HG02571 (cell line): ENCODE data around the gene PLA2G2C.
"Not testable (repeated sequence)": the region's sequence is repeated elsewhere in the genome, so short reads cannot be mapped to it uniquely, and the experiment has no call there.

Experiments
- ATAC-seq: cut with Tn5 transposase; IDR thresholded peaks from one replicate; pipeline ENCODE4 v1.9.1; 2021; ENCODE audit warnings: mild to moderate bottlenecking, moderate library complexity; ENCODE audit not compliant: unreplicated experiment

PLA2G2C gene

GRCh38 chr1:20185834-20186782, at the start of gene PLA2G2C, which contains the start of gene UBXN10:
PLA2G2C (minus strand) TSS chr1:20186518; CDS start chr1:20177363, 9,155 bp downstream.
UBXN10 (plus strand) TSS chr1:20186096; CDS start chr1:20190562, 4,466 bp downstream.
- ATAC-seq: no peak

GRCh38 chr1:20234788-20235535, 48.6 kb upstream of the PLA2G2C start:
- no peak for ATAC-seq

- no peak for ATAC-seq
These were observed 47.5 kb upstream of the PLA2G2C start for GRCh38 chr1:20233866-20234265.

- ATAC-seq: no peak
These were observed 47.1 kb upstream of the PLA2G2C start for GRCh38 chr1:20233394-20233793.

- ATAC-seq: not testable (repeated sequence)
These were observed 46.2 kb upstream of the PLA2G2C start for GRCh38 chr1:20232564-20232963.

- no peak for ATAC-seq
These were observed 42.9 kb upstream of the PLA2G2C start for GRCh38 chr1:20229171-20229570.

GRCh38 chr1:20228314-20228825, 42.1 kb upstream of the PLA2G2C start:
- ATAC-seq: no peak

- ATAC-seq: no peak
These were observed 41.4 kb upstream of the PLA2G2C start for GRCh38 chr1:20227704-20228103.

GRCh38 chr1:20224546-20224945, 38.2 kb upstream of the PLA2G2C start:
- ATAC-seq: no peak

- ATAC-seq: no peak
These were observed 37.5 kb upstream of the PLA2G2C start for GRCh38 chr1:20223551-20224419.

GRCh38 chr1:20223106-20223505, 36.8 kb upstream of the PLA2G2C start:
- ATAC-seq: no peak

GRCh38 chr1:20220036-20220435, 33.7 kb upstream of the PLA2G2C start:
- no peak for ATAC-seq

GRCh38 chr1:20219053-20219452, 32.7 kb upstream of the PLA2G2C start:
- not testable (repeated sequence) for ATAC-seq

GRCh38 chr1:20216574-20216973, 30.3 kb upstream of the PLA2G2C start:
- ATAC-seq: no peak

GRCh38 chr1:20215716-20216115, 29.4 kb upstream of the PLA2G2C start:
- no peak for ATAC-seq

- no peak for ATAC-seq
These were observed 26.5 kb upstream of the PLA2G2C start for GRCh38 chr1:20212685-20213331.

GRCh38 chr1:20212085-20212684, 25.9 kb upstream of the PLA2G2C start:
- no peak for ATAC-seq

- no peak for ATAC-seq
These were observed 25.2 kb upstream of the PLA2G2C start for GRCh38 chr1:20211511-20211931.

GRCh38 chr1:20210736-20211460, 24.6 kb upstream of the PLA2G2C start:
- ATAC-seq: no peak
